ENCODE measurements around the gene TBC1D17. TPM values are rescaled to one million over a fixed set of nuclear protein-coding genes. Genes with fewer than 3 reads are reported as not detected.

TBC1D17 gene
- total RNA-seq, 1 experiment from 2014 or later, result 35.1 TPM

DNA sequence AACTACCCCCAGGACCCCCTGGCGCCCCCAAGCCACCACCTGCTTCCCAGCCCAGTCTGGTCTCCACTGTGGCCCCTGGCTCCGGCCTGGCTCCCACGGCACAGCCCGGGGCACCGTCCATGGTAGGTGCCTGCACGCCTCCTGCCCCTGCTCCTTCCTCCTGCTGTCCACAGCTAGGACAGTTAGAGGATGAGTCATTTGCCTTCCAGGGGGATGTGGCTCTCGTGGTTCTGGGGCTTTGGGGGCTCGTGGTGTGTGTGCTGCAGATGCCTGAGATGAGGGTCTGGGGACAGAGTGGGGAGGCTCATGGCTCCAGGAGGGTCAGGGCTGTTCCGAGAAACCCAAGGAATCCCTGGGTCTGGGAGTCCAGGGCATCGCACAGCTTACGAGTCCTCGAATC, 46.7 kb upstream of the TBC1D17 start:
- H3K4me3 ChIP-seq (ENCODE audit: low read depth, low read length, poor library complexity, severe bottlenecking), result no peak overlapping the region
- H3K27me3 ChIP-seq (replicated peaks; ENCODE audit: insufficient read depth, low read depth, low read length, poor library complexity), result no peaks in the 10 kb centered on the region
- CTCF ChIA-PET, result no interaction called here
- TF ChIP-seq CTCF (conservative IDR thresholded peaks at IDR 0.05; ENCODE audit: low read depth, low read length) (no peak), EZH2 (IDR thresholded peaks at IDR 0.05; ENCODE audit: borderline replicate concordance, low read depth, low read length, poor library complexity, severe bottlenecking) (no peak)
- intact Hi-C loops (cut with micrococcal nuclease; ENCODE audit: unreplicated experiment), result no loop called here
- H3K36me3 ChIP-seq (ENCODE audit: insufficient read depth, low read length, poor library complexity, severe bottlenecking), result peaks cover 52% of the 10 kb centered on the region
- H3K9me3 ChIP-seq (ENCODE audit: low read depth, low read length, poor library complexity, severe bottlenecking), result no peaks in the 10 kb centered on the region
- BruUV-seq (replicated peaks), result no TSS peak
- H3K4me1 ChIP-seq (ENCODE audit: insufficient read depth, low read length, poor library complexity, severe bottlenecking), result no peaks in the 10 kb centered on the region
- DNase-seq (ENCODE audit: low spot score), result no peak
- POLR2A ChIA-PET (ENCODE audit: low non-redundant PET), result no interaction called here
- H3K27ac ChIP-seq (ENCODE audit: low read depth, low read length, poor library complexity, severe bottlenecking), result no peak overlapping the region

GRCh38 chr19:49831592-49831991, 45.9 kb upstream of the TBC1D17 start:
- no peak for TF ChIP-seq CTCF (conservative IDR thresholded peaks at IDR 0.05; ENCODE audit: low read depth, low read length)
- TF ChIP-seq EZH2 (IDR thresholded peaks at IDR 0.05; ENCODE audit: borderline replicate concordance, low read depth, low read length, poor library complexity, severe bottlenecking), result no peak
- ChIA-PET POLR2A (ENCODE audit: low non-redundant PET) (no interaction called here), CTCF (no interaction called here)
- BruUV-seq (replicated peaks), result no TSS peak
- H3K9me3 ChIP-seq (ENCODE audit: low read depth, low read length, poor library complexity, severe bottlenecking), result no peaks in the 10 kb centered on the region
- no peaks in the 10 kb centered on the region for H3K4me1 ChIP-seq (ENCODE audit: insufficient read depth, low read length, poor library complexity, severe bottlenecking)
- H3K27ac ChIP-seq (ENCODE audit: low read depth, low read length, poor library complexity, severe bottlenecking), result no peak overlapping the region
- no peak for DNase-seq (ENCODE audit: low spot score)
- no peaks in the 10 kb centered on the region for H3K27me3 ChIP-seq (replicated peaks; ENCODE audit: insufficient read depth, low read depth, low read length, poor library complexity)
- intact Hi-C loops (cut with micrococcal nuclease; ENCODE audit: unreplicated experiment), result no loop called here
- H3K4me3 ChIP-seq (ENCODE audit: low read depth, low read length, poor library complexity, severe bottlenecking), result no peak overlapping the region
- H3K36me3 ChIP-seq (ENCODE audit: insufficient read depth, low read length, poor library complexity, severe bottlenecking), result peaks cover 59% of the 10 kb centered on the region

GRCh38 chr19:49832556-49832955, 44.9 kb upstream of the TBC1D17 start:
- no peak overlapping the region for H3K4me3 ChIP-seq (ENCODE audit: low read depth, low read length, poor library complexity, severe bottlenecking)
- intact Hi-C loops (cut with micrococcal nuclease; ENCODE audit: unreplicated experiment), result no loop called here
- no peak overlapping the region for H3K27ac ChIP-seq (ENCODE audit: low read depth, low read length, poor library complexity, severe bottlenecking)
- no TSS peak for BruUV-seq (replicated peaks)
- no peaks in the 10 kb centered on the region for H3K27me3 ChIP-seq (replicated peaks; ENCODE audit: insufficient read depth, low read depth, low read length, poor library complexity)
- no peaks in the 10 kb centered on the region for H3K9me3 ChIP-seq (ENCODE audit: low read depth, low read length, poor library complexity, severe bottlenecking)
- DNase-seq (ENCODE audit: low spot score), result no peak
- CTCF ChIA-PET, result no interaction called here
- no peaks in the 10 kb centered on the region for H3K4me1 ChIP-seq (ENCODE audit: insufficient read depth, low read length, poor library complexity, severe bottlenecking)
- H3K36me3 ChIP-seq (ENCODE audit: insufficient read depth, low read length, poor library complexity, severe bottlenecking), result peaks cover 65% of the 10 kb centered on the region
- TF ChIP-seq EZH2 (IDR thresholded peaks at IDR 0.05; ENCODE audit: borderline replicate concordance, low read depth, low read length, poor library complexity, severe bottlenecking) (no peak), CTCF (conservative IDR thresholded peaks at IDR 0.05; ENCODE audit: low read depth, low read length) (no peak)
- POLR2A ChIA-PET (ENCODE audit: low non-redundant PET), result no interaction called here
